ENCODE data around the gene MAU2.

The MAU2 gene

DNA sequence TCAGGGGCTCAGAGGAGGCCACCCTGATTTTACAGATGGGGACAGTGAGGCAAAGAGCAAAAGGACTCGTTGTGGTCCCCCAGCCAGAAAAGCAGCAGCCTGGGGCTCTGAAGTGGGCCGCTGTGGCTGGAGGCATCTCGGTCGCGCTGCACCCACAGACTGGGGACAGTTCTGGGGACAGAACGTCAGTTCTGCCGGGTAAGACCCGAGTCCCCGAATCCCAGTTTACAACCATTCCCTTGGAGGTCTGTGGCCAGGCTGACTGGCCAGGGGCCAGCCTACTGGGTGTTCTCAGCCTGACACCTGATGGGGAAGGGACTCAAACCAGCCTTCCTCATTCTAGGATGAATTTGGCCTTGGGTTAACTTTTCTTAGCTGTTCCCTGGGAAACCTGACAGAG is 14.4 kb upstream of the MAU2 start:
- Histone ChIP-seq H3K36me3 (ENCODE audit: insufficient read depth, low read length) (peaks cover 86% of the 10 kb centered on the region), H2AFZ (ENCODE audit: low read length) (no peak overlapping the region), H4K20me1 (ENCODE audit: insufficient read depth, low read length) (no peaks in the 10 kb centered on the region), H3F3A (ENCODE audit: insufficient read depth, low read length) (no peaks in the 10 kb centered on the region), H3K9me2 (ENCODE audit: low read depth, low read length) (no peaks in the 10 kb centered on the region), H3K4me3 (ENCODE audit: low read depth, low read length, poor library complexity, severe bottlenecking) (no peak overlapping the region), H3K9me3 (ENCODE audit: low read length) (no peaks in the 10 kb centered on the region), H3K4me2 (ENCODE audit: low read length) (no peak overlapping the region), H3K9ac (ENCODE audit: low read length) (no peak overlapping the region), H3K27ac (ENCODE audit: low read depth, low read length, poor library complexity, severe bottlenecking) (no peak overlapping the region), H3K79me2 (ENCODE audit: insufficient read depth, low read length) (no peaks in the 10 kb centered on the region), H3K4me1 (ENCODE audit: insufficient read depth, low read length, severe bottlenecking) (no peaks in the 10 kb centered on the region), H3K27me3 (ENCODE audit: insufficient read depth, low read length) (no peaks in the 10 kb centered on the region)
- TF ChIP-seq, protein P1, sequence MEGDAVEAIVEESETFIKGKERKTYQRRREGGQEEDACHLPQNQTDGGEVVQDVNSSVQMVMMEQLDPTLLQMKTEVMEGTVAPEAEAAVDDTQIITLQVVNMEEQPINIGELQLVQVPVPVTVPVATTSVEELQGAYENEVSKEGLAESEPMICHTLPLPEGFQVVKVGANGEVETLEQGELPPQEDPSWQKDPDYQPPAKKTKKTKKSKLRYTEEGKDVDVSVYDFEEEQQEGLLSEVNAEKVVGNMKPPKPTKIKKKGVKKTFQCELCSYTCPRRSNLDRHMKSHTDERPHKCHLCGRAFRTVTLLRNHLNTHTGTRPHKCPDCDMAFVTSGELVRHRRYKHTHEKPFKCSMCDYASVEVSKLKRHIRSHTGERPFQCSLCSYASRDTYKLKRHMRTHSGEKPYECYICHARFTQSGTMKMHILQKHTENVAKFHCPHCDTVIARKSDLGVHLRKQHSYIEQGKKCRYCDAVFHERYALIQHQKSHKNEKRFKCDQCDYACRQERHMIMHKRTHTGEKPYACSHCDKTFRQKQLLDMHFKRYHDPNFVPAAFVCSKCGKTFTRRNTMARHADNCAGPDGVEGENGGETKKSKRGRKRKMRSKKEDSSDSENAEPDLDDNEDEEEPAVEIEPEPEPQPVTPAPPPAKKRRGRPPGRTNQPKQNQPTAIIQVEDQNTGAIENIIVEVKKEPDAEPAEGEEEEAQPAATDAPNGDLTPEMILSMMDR (IDR thresholded peaks at IDR 0.05; ENCODE audit: low read length): no peak
- TF ChIP-seq EZH2 (IDR thresholded peaks at IDR 0.05; ENCODE audit: borderline replicate concordance, low read length): no peak

DNA sequence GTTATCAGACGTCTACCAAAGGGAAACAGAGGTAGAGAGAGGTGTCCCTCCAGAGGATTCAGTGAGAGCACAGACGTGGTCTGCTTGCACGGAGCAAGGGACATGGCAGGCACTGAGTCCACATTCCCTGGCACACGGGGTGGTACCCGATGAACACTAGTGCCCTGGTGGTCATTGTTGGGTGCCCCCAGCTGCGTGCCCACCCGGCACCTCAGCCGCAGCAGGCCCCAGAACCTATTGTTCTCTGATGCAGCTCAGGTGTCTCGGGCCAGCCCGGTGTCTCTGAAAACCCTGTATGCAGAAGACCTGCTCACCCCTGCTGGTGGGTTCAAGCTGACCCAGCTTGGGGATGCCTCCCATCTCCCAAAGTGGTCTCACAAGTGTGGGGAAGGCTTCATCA is 12.3 kb upstream of the MAU2 start:
- peaks cover 84% of the 10 kb centered on the region for H3K36me3 ChIP-seq (ENCODE audit: insufficient read depth, low read length)
- TF ChIP-seq, protein P1 (IDR thresholded peaks at IDR 0.05; ENCODE audit: low read length): no peak
- TF ChIP-seq EZH2 (IDR thresholded peaks at IDR 0.05; ENCODE audit: borderline replicate concordance, low read length): no peak
- H3F3A ChIP-seq (ENCODE audit: insufficient read depth, low read length): no peaks in the 10 kb centered on the region

DNA sequence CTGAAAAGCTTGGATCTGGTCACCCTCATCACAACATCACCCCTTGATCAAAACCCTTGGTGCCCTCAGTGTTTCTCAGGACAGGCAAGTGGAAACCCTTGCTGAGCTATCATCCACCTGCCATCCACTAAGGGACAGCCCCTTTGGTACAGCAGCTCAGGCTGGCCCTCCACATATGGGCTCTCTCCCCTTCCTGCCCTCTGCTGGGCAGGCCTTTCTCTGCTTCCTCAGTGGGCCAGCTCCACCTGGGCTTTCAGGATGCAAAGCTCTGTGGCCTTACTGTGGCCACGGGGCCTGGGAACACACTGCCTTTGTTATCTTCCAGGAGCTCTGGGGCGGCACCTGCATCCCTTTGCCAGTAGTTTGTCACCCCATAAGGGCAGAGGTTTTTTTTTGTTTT is 5.2 kb upstream of the MAU2 start:
- Histone ChIP-seq H3K27ac (ENCODE audit: low read depth, low read length, poor library complexity, severe bottlenecking) (no peak overlapping the region), H3K4me1 (ENCODE audit: insufficient read depth, low read length, severe bottlenecking) (peaks cover 16% of the 10 kb centered on the region), H3F3A (ENCODE audit: insufficient read depth, low read length) (no peaks in the 10 kb centered on the region), H3K27me3 (ENCODE audit: insufficient read depth, low read length) (no peaks in the 10 kb centered on the region), H3K9me3 (ENCODE audit: low read length) (no peaks in the 10 kb centered on the region), H3K36me3 (ENCODE audit: insufficient read depth, low read length) (peaks cover 44% of the 10 kb centered on the region), H3K9ac (ENCODE audit: low read length) (no peak overlapping the region), H4K20me1 (ENCODE audit: insufficient read depth, low read length) (no peaks in the 10 kb centered on the region), H3K4me2 (ENCODE audit: low read length) (no peak overlapping the region), H2AFZ (ENCODE audit: low read length) (no peak overlapping the region), H3K4me3 (ENCODE audit: low read depth, low read length, poor library complexity, severe bottlenecking) (no peak overlapping the region), H3K79me2 (ENCODE audit: insufficient read depth, low read length) (peaks cover 19% of the 10 kb centered on the region), H3K9me2 (ENCODE audit: low read depth, low read length) (no peaks in the 10 kb centered on the region)
- TF ChIP-seq, protein P1 (IDR thresholded peaks at IDR 0.05; ENCODE audit: low read length): no peak
- TF ChIP-seq EZH2 (IDR thresholded peaks at IDR 0.05; ENCODE audit: borderline replicate concordance, low read length): no peak

More for the DNA sequence above, 12.3 kb upstream of the MAU2 start:
- Histone ChIP-seq H3K4me3 (ENCODE audit: low read depth, low read length, poor library complexity, severe bottlenecking) (no peak overlapping the region), H3K9ac (ENCODE audit: low read length) (no peak overlapping the region), H3K9me3 (ENCODE audit: low read length) (no peaks in the 10 kb centered on the region), H2AFZ (ENCODE audit: low read length) (no peak overlapping the region), H3K4me2 (ENCODE audit: low read length) (no peak overlapping the region), H3K79me2 (ENCODE audit: insufficient read depth, low read length) (no peaks in the 10 kb centered on the region), H3K4me1 (ENCODE audit: insufficient read depth, low read length, severe bottlenecking) (no peaks in the 10 kb centered on the region), H3K27me3 (ENCODE audit: insufficient read depth, low read length) (no peaks in the 10 kb centered on the region), H3K27ac (ENCODE audit: low read depth, low read length, poor library complexity, severe bottlenecking) (no peak overlapping the region), H4K20me1 (ENCODE audit: insufficient read depth, low read length) (no peaks in the 10 kb centered on the region), H3K9me2 (ENCODE audit: low read depth, low read length) (no peaks in the 10 kb centered on the region)
